DMS53 treated with DMSO at 0.1 percent for 48 hours (cell line): ENCODE data around the gene NOS1AP.
"Not testable (repeated sequence)": the region's sequence is repeated elsewhere in the genome, so short reads cannot be mapped to it uniquely, and the experiment has no call there.

Experiments used
- DNase-seq: peaks from one replicate; lab custom pipeline; 2025; ENCODE audit not compliant: unreplicated experiment; lab: John Stamatoyannopoulos, UW

Gene NOS1AP

DNA sequence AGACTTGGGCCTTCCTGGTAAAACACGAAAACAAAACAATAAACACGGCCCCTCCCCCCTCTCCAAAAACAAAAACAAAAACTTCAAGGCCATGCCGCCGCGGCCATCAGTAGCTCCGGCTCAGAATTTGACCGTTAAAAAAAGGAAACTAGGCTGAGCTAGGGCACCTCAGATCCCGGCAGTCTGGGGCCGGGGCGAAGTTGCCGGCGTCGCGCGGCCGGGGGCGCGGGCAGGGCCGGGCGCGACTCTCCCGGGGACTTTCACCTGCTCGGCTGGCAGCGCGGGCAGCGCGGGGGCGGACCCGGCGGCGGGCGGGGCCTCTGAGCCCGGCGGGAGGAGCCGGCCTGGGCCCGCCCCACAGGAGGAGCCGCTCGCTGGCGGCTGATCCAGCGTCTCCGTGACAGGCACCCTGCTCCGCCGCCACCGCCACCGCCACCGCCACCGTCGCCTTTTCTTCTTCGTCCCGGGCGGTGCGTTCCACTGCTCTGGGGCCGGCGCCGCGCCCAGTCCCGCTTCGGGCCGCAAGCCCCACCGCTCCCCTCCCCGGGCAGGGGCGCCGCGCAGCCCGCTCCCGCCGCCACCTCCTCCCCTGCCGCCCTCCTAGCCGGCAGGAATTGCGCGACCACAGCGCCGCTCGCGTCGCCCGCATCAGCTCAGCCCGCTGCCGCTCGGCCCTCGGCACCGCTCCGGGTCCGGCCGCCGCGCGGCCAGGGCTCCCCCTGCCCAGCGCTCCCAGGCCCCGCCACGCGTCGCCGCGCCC, at the start of gene NOS1AP:
Gene NOS1AP (plus strand): TSS at position 358 of the 760 bp plus-strand sequence. CDS start 487 bp downstream, outside the sequence.
- DNase-seq = peak; percentile 63

DNA sequence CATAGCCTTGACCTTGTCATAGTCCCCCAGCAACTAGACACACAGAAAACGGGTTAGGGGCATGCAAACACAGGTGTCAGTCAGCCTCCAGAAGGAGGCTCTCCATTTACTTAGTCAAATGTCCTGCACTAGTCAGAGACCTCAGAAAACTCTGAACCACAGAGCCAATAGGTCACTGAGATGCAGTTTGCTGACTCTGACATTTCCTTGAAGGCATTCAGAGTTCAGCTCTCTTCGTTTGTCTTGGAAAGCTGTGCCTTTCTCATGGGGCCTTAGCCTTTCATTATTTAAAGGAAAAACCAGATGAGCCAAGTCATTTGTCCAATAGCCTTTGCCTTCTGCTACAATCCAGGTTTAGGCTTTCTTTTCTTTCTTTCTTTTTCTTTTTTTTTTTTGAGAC, 49.3 kb upstream of the NOS1AP start:
- no peak for DNase-seq

GRCh38 chr1:162021124-162021523, 48.4 kb upstream of the NOS1AP start:
- no peak for DNase-seq

DNA sequence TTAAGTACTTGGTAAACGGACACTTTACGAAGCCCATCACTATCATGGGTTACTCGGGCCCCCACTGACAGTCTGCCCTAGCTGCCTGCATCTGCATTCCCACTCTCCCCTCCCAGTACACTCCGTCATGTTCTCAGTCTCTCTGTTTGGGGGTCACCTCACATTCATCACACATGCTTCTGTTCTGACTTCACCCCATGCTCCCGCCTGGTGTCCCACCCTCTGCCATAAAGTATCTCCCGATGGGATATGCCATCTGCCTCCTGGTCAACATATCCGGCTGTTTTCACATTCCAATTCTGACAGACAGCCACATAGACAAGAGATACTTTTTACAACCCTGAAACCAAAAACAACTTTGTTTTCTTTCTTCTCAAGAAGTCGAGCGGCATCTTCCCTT, 46.9 kb upstream of the NOS1AP start:
- DNase-seq = no peak

GRCh38 chr1:162023181-162023546, 46.3 kb upstream of the NOS1AP start:
- DNase-seq = no peak

DNA sequence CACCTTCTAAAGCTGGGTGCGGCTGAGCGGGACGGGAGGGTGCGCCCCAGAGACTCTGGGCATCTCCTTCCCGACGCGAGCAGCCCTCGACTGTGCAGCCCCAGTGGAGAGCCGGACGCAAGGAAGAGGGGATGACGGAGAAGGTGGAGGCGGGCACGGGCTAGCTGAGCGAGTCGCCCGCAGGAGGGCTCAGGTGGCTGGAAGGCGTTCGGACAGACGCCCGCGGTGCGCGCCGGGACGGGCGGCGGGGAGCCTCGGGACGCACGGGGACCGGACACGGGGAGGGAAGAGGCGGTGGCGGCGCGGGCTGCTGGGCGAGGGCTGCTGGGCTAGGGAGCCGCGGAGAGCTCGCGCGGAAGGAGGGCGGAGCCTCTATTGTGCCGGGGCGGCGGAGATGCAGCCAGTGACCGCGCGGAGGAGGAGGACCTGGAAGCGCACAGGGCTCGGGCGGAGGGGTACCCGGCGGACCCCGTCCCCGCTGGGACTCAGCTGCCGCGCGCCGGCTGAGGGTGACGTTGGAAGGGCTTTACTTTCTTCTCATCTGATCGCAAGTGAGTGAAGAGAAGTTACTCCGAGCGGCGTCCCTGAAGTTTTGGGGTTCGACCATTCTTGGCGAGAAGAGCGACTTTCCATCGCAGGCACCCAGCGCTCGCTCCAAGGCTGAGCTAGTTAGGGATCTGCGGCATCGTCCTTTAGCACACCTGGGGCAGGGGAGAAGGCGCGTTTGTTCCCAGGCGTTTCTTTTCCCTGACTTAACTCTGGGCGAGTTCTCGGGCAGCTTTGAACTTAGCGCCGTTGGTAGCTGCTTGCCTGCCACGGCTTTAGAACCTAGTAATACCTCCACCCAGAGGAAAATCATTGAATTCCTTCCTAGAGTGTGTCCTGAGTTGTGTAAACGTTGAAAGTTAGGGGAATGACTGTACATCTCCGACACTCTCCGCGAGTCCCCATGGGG, 45.7 kb upstream of the NOS1AP start, which contains the start of gene OLFML2B:
Gene OLFML2B (minus strand): TSS at position 323 of the 955 bp plus-strand sequence. CDS start 439 bp downstream, outside the sequence.
- peak; percentile 50 for DNase-seq

DNA sequence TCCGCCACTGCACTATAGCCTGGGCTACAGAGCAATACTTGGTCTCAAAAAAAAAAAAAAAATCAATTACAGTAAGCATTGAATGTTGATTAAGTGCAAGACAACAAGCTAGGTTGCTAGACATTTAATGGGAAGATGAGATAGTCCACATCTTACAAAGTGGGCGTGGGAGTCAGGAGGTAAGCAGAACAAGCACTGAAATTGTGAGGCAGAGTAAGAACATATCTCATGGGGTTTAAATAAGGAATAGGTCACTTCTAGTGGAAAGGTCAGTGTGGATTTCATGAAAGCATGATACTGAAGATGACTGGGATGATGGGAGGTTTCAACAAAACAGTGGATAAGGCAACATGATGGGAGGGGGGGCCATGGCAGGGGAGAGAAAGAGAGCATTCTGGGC, 44.0 kb upstream of the NOS1AP start:
- no peak for DNase-seq

DNA sequence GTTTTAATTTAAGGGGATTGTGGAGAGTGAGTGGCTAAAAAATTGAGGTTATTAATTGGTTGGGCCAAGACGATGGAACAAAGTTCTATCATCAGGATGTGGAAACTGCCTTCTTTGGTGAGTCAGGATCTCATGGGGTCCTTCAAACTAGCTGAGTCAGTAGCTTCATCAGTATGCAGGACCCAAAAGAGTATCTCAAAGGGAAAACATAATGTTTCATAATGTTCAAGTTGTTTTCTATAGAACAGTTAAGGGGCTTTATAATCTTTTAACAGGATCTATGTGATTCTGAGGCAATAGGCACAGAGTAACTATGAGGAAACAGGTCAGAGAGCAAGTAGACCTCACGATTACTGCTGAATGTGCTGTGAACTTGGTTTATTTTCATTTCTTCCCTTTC, 42.6 kb upstream of the NOS1AP start:
- no peak for DNase-seq

GRCh38 chr1:162028726-162029125, 40.8 kb upstream of the NOS1AP start:
- no peak for DNase-seq

DNA sequence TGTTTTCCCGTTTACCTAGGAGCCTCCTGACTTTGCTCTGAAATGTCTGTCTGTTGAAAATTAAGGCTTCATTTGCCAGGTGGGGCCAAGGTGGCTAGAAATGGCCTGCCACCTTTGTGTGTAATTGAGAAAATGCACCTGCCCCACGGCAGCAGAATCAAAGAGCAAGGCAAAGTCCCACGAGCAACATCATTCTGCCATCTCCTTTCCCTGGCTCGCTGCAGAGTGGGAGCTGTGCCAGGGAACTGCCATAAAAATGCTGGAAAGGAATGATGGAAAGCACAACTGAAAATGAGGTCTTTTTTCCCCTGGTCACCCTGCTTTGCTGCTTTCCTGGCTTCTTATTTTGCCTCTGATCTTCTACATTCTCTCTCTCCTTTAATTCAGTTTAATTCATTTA, 40.3 kb upstream of the NOS1AP start:
- DNase-seq = no peak

DNA sequence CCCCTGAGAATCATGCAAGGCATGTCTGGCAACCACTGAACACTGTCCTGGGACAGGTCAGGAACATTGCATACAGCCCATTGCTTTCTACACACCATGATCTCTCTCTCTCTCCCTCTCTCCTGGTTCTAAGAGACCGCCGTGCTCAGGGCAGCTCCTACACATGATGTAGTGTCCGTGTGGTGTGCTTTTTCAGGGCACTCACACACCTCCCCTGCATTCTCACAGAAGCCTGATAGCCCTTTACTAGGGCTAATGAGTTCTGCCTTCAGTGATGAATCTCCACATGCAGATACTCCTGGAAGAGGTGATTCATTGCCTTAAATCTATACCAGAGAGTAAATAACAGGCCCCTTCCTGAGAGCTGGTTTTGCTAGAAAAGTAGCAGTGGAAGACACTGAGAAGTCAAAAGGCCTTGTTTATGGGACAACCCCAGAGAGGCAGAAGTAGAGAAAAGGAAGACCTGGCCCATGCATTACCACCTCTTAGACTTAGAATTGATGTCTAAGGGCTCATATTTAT, 38.7 kb upstream of the NOS1AP start:
- DNase-seq = peak; percentile 14

DNA sequence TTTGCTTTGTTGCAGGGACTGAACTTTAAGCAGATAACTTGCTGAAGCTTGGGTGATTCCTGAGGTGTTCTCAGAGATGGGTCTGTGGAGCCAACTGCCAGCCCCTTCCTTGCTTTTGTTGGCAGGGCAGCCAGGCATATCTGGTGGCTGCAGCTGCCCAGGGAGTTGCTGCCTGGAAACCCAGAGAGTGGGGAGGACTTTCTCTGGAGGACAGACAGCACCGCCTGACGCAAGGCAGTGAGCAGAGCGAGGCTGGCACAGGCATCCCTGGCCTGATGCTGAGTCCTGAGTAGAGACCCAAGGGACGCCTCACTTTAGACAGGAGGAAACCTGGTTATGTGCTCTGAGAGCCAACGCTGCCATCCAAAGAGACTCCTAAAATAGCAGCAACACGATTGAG, 36.1 kb upstream of the NOS1AP start:
- DNase-seq = no peak

DNA sequence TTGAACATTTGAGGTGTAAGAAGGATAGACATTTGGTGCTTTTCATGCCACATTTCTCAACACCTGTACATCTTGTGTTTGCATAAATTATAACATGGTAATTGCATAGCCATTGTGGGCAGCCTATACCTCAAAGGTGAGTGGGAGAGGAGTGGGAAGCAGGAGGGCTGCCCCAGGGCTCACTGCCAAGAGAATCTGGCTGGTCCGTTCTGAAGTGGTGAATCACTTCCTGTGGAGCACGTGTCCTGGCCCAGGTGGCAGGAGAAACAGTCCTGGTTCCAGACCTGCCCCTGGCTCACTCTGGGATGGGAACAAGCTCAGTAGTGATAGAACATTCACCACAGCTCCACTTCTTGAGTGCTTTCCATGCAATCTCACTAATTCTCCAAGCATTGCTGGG, 34.2 kb upstream of the NOS1AP start:
- DNase-seq = peak; percentile 77

DNA sequence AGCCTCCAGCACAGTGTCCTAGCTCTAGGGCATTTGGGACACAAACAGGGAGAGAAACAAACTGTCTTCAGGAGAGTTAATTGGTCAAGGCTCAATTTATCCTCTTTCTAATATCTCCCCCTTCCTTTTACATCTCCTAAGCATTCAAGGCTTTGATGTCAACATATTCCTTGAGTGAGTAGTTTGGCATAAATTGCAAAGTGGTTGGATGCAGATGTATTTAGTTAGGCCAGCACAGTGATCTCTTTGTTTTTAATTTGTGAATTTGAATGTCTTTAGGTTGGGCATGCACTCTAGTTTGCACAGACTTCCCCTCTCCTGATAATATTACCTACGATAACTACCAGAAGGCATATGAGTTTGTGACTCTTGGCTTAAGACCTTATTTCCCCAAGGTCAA, 33.3 kb upstream of the NOS1AP start:
- DNase-seq = no peak

GRCh38 chr1:162038624-162039023, 30.9 kb upstream of the NOS1AP start:
- no peak for DNase-seq

- no peak for DNase-seq
These were observed 29.5 kb upstream of the NOS1AP start for GRCh38 chr1:162040001-162040400.

- DNase-seq = peak; percentile 4
These were observed 28.8 kb upstream of the NOS1AP start for GRCh38 chr1:162040657-162041056.

- DNase-seq = no peak
These were observed 27.1 kb upstream of the NOS1AP start for GRCh38 chr1:162042361-162042760.

DNA sequence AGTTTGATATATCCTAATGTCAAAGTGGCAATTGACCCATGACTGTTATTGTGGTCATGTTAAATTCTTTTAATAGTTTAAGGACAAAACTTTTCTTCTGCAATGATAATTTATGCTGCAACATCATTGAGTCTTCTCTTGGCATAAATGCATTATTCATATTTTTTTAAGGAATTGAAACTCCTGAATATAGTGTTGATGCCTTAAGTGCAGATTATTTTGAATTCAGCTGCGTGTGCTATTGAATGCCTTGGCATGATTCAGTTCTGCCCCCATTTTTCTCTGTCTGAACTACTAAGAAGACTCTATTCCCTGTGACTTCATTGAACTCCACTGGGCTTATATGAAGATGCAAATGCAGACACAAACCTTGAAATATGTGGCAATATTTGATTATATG, 22.6 kb upstream of the NOS1AP start:
- no peak for DNase-seq

GRCh38 chr1:162053949-162054348, 15.5 kb upstream of the NOS1AP start:
- DNase-seq = not testable (repeated sequence)

GRCh38 chr1:162055062-162055461, 14.4 kb upstream of the NOS1AP start:
- peak; percentile 24 for DNase-seq

- DNase-seq = peak; percentile 71
These were observed 13.4 kb upstream of the NOS1AP start for GRCh38 chr1:162056043-162056442.
